Adipocyte (in vitro differentiated cells): ENCODE measurements around the gene CLPTM1.
"Not testable (repeated sequence)": the region's sequence is repeated elsewhere in the genome, so short reads cannot be mapped to it uniquely, and the experiment has no call there.

ENCODE experiments used
- DNase-seq: peaks from one replicate; pipeline ENCODE4 v3.0.0-alpha.2; 2015; ENCODE audit warnings: low read depth
- H3K27me3 ChIP-seq: replicated peaks from 2 replicates; pipeline ENCODE4 v1.7.0; 2013; ENCODE audit warnings: mild to moderate bottlenecking, low read length, moderate library complexity; ENCODE audit not compliant: control insufficient read depth, insufficient read depth
- H3K36me3 ChIP-seq: 2 replicates; pipeline ENCODE4 v1.7.0; 2013; ENCODE audit warnings: low read length, mild to moderate bottlenecking, moderate library complexity; ENCODE audit not compliant: control insufficient read depth, insufficient read depth, severe bottlenecking
- H3K4me1 ChIP-seq: 2 replicates; pipeline ENCODE4 v1.7.0; 2013; ENCODE audit warnings: mild to moderate bottlenecking, low read length, moderate library complexity; ENCODE audit not compliant: control insufficient read depth, insufficient read depth
- H3K4me3 ChIP-seq: 2 replicates; pipeline ENCODE4 v1.7.0; 2013; ENCODE audit warnings: mild to moderate bottlenecking, low read length, moderate library complexity
- H3K9ac ChIP-seq: 2 replicates; pipeline ENCODE4 v1.7.0; 2013; ENCODE audit warnings: mild to moderate bottlenecking, low read length, moderate library complexity
- H3K9me3 ChIP-seq: 2 replicates; pipeline ENCODE4 v1.7.0; 2013; ENCODE audit warnings: mild to moderate bottlenecking, low read length, moderate library complexity; ENCODE audit not compliant: control insufficient read depth

The CLPTM1 gene

DNA sequence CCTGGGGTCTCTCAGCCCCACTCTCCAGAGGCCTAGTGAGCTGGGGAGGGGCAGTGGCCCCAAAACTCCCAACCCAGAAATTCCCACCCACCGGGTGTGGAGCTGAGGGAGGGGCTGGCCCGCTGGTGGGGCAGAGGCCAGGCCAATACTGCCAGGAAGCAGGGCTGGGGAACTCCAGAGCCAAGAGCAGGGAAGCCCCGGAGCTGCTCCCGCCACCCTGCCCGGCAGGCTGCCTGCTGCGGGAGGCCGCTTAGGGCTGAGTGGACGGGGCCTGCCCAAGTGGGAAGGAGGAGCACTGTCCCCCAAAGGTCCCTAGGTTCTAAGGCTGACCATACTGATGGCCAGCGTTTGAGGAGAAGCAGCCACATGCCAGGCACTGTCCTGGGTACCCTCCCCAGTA lies 33.1 kb downstream of the CLPTM1 start:
- Histone ChIP-seq H3K9ac (no peak overlapping the region), H3K9me3 (no peaks in the 10 kb centered on the region), H3K4me3 (no peak overlapping the region), H3K27me3 (no peaks in the 10 kb centered on the region), H3K4me1 (peaks cover 9% of the 10 kb centered on the region), H3K36me3 (peaks cover 83% of the 10 kb centered on the region)
- no peak for DNase-seq

- Histone ChIP-seq H3K4me3 (no peak overlapping the region), H3K9me3 (no peaks in the 10 kb centered on the region), H3K4me1 (peaks cover 9% of the 10 kb centered on the region), H3K9ac (no peak overlapping the region), H3K36me3 (peaks cover 82% of the 10 kb centered on the region), H3K27me3 (no peaks in the 10 kb centered on the region)
- peak; percentile 83 for DNase-seq
These were observed 33.8 kb downstream of the CLPTM1 start for GRCh38 chr19:44988896-44989556.

- Histone ChIP-seq H3K36me3 (peaks cover 67% of the 10 kb centered on the region), H3K27me3 (no peaks in the 10 kb centered on the region)
These were observed 35.3 kb downstream of the CLPTM1 start for GRCh38 chr19:44990459-44990858.

GRCh38 chr19:44990966-44991365 lies 35.8 kb downstream of the CLPTM1 start:
- no peaks in the 10 kb centered on the region for H3K9me3 ChIP-seq
- no peak overlapping the region for H3K4me3 ChIP-seq
- no peaks in the 10 kb centered on the region for H3K27me3 ChIP-seq
- no peak for DNase-seq
- H3K4me1 ChIP-seq: peaks cover 9% of the 10 kb centered on the region
- no peak overlapping the region for H3K9ac ChIP-seq
- peaks cover 62% of the 10 kb centered on the region for H3K36me3 ChIP-seq

More at GRCh38 chr19:44990459-44990858, 35.3 kb downstream of the CLPTM1 start:
- no peak for DNase-seq
- Histone ChIP-seq H3K4me3 (no peak overlapping the region), H3K9ac (no peak overlapping the region), H3K9me3 (no peaks in the 10 kb centered on the region), H3K4me1 (peaks cover 9% of the 10 kb centered on the region)

- Histone ChIP-seq H3K4me3 (no peak overlapping the region), H3K9me3 (no peaks in the 10 kb centered on the region), H3K4me1 (peaks cover 4% of the 10 kb centered on the region), H3K36me3 (peaks cover 46% of the 10 kb centered on the region), H3K9ac (no peak overlapping the region), H3K27me3 (no peaks in the 10 kb centered on the region)
- no peak for DNase-seq
These were observed 37.4 kb downstream of the CLPTM1 start for GRCh38 chr19:44992336-44993163.

DNA sequence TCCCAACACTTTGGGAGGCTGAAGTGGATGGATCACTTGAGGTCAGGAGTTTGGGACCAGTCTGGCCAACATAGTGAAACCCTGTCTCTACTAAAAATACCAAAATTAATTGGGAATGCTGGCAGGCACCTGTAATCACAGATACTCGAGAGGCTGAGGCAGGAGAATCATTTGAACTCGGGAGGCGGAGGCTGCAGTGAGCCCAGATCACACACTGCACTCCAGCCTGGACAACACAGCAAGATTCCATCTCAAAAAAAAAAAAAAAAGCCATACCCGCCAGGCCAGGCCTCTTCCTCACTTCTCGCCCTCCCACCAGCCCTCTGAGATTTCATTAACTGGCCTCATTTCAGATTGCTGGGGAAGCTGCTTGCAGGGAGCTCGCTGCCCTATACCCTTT lies 38.3 kb downstream of the CLPTM1 start:
- H3K4me1 ChIP-seq: peaks cover 2% of the 10 kb centered on the region
- no peaks in the 10 kb centered on the region for H3K9me3 ChIP-seq
- H3K27me3 ChIP-seq: no peaks in the 10 kb centered on the region
- no peak overlapping the region for H3K9ac ChIP-seq
- H3K36me3 ChIP-seq: peaks cover 38% of the 10 kb centered on the region
- DNase-seq: no peak
- no peak overlapping the region for H3K4me3 ChIP-seq

- Histone ChIP-seq H3K4me3 (no peak overlapping the region), H3K9ac (no peak overlapping the region), H3K4me1 (no peaks in the 10 kb centered on the region), H3K9me3 (no peaks in the 10 kb centered on the region), H3K27me3 (no peaks in the 10 kb centered on the region), H3K36me3 (peaks cover 34% of the 10 kb centered on the region)
- DNase-seq: no peak
These were observed 38.9 kb downstream of the CLPTM1 start for GRCh38 chr19:44993926-44994537.

- Histone ChIP-seq H3K4me3 (no peak overlapping the region), H3K36me3 (no peaks in the 10 kb centered on the region), H3K27me3 (no peaks in the 10 kb centered on the region), H3K9me3 (no peaks in the 10 kb centered on the region), H3K9ac (no peak overlapping the region), H3K4me1 (peaks cover 3% of the 10 kb centered on the region)
- no peak for DNase-seq
These were observed 42.8 kb downstream of the CLPTM1 start for GRCh38 chr19:44998025-44998424.

GRCh38 chr19:44999131-44999925 lies 44.1 kb downstream of the CLPTM1 start:
- not testable (repeated sequence) for H3K9ac ChIP-seq, H3K27me3 ChIP-seq, H3K4me3 ChIP-seq, H3K4me1 ChIP-seq, H3K36me3 ChIP-seq, H3K9me3 ChIP-seq, DNase-seq

- H3K27me3 ChIP-seq, H3K36me3 ChIP-seq, DNase-seq, H3K4me1 ChIP-seq, H3K9me3 ChIP-seq: not testable (repeated sequence)
- Histone ChIP-seq H3K9ac (peak overlapping the region; percentile 54), H3K4me3 (peak overlapping the region; percentile 78)
These were observed 45.5 kb downstream of the CLPTM1 start for GRCh38 chr19:45000665-45001064.
